ENCODE measurements around the gene IVNS1ABP.

DNA sequence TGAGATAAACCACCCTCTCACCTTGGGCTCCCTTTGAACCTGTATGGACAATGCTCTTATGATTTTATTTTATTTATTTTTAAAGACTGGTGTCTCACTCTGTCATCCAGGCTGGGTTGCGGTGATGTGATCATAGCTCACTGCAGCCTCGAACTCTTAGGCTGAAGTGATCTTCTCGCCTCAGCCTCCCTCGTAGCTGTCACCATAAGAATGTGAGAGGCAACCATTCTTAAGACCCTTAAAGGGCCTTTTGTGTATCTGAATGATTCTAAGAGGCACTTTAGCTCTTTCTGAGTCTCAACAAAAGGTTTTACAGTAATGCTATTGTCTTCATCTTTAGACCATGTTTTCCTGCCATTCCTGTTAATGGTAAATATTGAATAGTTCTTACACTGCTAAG is 67.0 kb downstream of the IVNS1ABP start:
- TF ChIP-seq, protein P1, sequence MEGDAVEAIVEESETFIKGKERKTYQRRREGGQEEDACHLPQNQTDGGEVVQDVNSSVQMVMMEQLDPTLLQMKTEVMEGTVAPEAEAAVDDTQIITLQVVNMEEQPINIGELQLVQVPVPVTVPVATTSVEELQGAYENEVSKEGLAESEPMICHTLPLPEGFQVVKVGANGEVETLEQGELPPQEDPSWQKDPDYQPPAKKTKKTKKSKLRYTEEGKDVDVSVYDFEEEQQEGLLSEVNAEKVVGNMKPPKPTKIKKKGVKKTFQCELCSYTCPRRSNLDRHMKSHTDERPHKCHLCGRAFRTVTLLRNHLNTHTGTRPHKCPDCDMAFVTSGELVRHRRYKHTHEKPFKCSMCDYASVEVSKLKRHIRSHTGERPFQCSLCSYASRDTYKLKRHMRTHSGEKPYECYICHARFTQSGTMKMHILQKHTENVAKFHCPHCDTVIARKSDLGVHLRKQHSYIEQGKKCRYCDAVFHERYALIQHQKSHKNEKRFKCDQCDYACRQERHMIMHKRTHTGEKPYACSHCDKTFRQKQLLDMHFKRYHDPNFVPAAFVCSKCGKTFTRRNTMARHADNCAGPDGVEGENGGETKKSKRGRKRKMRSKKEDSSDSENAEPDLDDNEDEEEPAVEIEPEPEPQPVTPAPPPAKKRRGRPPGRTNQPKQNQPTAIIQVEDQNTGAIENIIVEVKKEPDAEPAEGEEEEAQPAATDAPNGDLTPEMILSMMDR (conservative IDR thresholded peaks at IDR 0.05 in 1 of 2, IDR thresholded peaks at IDR 0.05 in 1 of 2; ENCODE audit: low read depth in 1 of 2, low read length in 2 of 2), result no peak
- no peak for TF ChIP-seq EZH2 (IDR thresholded peaks at IDR 0.05; ENCODE audit: low read length, missing control alignments)
